ENCODE data around the gene PEAK1.
A peak's percentile ranks its signal among the peaks of the same experiment; 100 is the strongest.

PEAK1 gene, protein sequence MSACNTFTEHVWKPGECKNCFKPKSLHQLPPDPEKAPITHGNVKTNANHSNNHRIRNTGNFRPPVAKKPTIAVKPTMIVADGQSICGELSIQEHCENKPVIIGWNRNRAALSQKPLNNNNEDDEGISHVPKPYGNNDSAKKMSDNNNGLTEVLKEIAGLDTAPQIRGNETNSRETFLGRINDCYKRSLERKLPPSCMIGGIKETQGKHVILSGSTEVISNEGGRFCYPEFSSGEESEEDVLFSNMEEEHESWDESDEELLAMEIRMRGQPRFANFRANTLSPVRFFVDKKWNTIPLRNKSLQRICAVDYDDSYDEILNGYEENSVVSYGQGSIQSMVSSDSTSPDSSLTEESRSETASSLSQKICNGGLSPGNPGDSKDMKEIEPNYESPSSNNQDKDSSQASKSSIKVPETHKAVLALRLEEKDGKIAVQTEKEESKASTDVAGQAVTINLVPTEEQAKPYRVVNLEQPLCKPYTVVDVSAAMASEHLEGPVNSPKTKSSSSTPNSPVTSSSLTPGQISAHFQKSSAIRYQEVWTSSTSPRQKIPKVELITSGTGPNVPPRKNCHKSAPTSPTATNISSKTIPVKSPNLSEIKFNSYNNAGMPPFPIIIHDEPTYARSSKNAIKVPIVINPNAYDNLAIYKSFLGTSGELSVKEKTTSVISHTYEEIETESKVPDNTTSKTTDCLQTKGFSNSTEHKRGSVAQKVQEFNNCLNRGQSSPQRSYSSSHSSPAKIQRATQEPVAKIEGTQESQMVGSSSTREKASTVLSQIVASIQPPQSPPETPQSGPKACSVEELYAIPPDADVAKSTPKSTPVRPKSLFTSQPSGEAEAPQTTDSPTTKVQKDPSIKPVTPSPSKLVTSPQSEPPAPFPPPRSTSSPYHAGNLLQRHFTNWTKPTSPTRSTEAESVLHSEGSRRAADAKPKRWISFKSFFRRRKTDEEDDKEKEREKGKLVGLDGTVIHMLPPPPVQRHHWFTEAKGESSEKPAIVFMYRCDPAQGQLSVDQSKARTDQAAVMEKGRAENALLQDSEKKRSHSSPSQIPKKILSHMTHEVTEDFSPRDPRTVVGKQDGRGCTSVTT (N-terminal part only)

DNA sequence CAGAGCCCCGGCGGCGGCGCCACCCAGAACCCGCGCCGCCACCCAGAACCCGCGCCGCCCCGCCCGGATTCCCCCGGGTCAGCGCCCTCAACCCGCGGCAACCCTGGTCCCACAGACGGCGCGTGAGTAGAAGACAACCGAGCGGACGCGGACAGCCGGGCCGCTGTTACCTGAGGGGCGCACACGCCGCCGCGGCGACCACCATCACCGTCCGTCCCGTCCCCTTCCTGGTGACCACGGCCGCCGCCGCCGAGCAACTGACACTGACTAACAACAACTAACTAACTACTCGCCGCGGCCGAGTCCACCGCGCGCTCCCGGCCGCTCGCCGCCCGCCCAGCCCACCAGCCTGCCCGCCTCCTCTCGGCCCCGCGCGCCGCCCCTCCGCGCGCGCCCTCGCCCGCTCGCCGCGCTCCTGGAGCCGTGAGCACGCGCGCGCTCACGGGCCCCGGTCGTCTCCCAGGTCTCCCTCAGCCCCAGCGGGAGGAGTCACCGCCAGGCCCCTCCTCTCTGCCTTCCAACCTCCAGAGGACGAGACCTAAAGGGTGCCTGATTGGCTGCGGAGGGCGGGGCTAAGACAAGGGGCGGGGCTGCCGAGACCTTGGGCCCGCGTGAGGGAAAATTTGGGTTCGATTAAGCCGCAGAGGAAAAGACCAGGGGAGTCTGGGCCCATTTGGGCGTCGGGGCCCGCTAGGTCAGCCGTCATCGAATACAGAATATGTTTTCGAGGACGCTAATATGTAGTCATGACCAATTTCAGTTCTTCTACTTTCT is at the start of gene PEAK1:
Gene PEAK1, minus strand, starts transcription at position 269 of the 774 bp plus-strand sequence. CDS start 238,178 bp downstream, outside the sequence.
- peak; percentile 98 for DNase-seq (ENCODE audit: low read depth, low spot score)

DNA sequence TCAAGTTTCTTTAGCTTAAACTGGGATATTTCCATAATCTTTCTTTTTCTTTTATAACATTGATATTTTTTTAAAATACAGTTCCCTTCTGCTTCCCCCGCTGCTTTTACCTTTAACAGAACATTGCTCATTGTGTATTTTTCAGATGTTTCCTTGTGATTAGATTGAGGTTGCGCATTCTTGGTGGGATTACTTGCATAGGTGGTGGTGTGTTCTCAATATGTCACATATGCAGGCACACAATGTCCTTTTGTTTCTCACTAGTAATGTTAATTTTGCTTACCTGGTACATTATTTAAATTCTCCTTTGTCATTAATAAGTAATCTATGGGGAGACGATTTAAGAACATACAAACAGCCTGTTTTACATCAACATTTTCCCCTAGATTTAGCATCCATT is 49.0 kb upstream of the PEAK1 start:
- no peak for DNase-seq (ENCODE audit: low read depth, low spot score)

DNA sequence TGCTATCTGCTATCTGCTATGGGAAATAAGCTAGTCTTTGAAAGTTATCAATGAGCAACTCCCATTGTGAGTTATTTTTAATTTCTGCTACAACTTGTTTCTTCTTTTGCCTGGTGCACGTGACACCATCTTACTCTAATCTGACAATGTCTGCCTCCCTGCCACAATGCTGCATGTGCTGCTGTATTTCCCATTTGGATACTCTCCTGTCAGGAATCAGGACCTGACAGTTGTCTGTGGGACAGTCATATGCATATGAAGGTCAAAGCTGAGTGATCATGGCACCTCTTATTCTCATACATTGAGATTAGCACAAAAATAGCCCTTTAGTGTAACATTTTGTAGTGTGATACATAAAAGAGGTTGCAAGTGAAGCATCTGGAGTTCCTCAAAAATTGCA is 46.6 kb upstream of the PEAK1 start:
- no peak for DNase-seq (ENCODE audit: low read depth, low spot score)

DNA sequence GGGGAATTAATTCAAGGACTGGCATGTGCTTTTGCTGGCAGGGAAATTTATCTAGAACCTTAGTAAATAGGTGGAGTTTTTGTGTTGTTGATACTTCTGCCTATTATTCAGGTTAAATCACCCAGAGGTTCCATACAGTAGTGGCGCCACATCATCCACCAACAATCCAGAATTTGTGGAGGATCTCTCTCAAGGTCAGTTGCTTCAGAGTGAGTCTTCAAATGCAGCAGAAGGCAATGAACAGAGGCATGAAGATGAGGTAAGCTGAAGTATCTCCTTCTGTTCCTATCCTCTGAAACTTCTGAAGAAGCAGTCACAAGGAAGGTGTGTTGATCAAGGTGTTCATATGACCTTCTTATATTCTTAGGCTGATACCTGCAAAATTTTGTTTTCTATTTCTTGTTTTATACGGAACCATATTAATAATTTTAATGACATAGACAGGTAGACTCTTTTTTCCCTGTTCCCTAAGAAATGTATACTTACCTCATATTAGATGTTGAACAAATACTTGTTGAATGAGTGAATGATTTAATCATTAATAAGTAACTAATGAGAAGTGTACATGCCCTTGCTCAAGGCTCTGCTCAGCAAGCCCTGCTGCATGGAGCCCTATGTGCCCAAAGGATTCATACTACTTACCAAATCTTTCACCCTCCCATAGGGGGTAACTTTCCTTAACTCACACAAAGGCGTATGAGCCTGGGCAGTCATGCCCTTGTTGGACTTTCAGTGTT is 44.4 kb upstream of the PEAK1 start:
- DNase-seq (ENCODE audit: low read depth, low spot score), result no peak

DNA sequence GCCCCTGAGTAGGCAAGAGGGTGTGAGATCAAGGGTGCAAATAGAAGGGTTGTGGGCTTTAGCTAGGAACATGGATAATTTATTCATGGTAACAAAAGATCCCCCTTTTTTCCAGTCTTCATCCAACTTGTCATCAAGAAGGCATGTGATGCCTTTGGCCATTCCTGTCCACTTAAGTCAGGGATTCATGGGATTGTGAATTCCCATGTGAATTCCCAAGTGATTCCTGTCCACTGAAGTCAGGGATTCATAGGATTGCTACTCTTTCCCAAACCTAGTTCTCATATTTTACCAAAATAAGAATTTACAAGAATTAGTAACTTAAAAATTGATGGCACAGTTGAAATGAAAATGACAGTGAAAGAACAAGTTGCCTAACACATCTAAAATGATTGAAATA is 41.6 kb upstream of the PEAK1 start:
- no peak for DNase-seq (ENCODE audit: low read depth, low spot score)

DNA sequence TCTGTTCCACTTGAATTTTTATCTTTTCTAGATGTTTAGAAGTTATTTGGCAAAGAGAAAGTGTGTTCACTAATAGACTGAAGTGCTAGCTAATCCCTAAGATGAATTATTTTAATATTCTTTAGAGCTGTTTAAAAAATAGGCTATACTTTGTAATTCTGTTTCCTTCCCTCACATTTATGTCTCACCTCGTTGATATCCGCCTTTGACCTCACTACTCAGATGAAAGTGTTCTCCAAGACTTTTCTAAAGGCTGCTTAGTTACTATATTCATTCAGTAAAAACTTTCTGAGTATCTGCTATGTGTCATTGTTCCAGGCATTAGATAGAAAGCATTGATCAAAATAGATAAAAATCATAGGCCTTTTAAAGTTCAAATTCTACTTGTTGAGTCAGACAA is 39.1 kb upstream of the PEAK1 start:
- DNase-seq (ENCODE audit: low read depth, low spot score), result no peak

DNA sequence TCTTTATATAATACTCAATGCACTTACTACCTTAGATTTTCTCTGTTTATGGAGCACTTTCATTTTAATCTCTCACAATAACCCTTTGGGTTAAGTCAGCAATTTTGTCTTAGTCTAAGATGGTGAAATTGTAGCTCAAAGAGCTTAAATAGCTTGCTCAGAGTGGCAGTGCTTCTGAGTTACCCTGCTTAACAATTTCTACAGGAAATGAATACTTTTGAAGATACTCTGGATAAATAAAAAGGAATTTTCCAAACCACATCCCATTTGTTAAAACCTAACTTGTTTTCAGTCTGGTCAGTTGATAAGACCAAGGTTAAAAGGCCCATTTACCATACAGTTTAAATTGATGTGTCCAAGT is 38.0 kb upstream of the PEAK1 start:
- DNase-seq (ENCODE audit: low read depth, low spot score), result no peak

DNA sequence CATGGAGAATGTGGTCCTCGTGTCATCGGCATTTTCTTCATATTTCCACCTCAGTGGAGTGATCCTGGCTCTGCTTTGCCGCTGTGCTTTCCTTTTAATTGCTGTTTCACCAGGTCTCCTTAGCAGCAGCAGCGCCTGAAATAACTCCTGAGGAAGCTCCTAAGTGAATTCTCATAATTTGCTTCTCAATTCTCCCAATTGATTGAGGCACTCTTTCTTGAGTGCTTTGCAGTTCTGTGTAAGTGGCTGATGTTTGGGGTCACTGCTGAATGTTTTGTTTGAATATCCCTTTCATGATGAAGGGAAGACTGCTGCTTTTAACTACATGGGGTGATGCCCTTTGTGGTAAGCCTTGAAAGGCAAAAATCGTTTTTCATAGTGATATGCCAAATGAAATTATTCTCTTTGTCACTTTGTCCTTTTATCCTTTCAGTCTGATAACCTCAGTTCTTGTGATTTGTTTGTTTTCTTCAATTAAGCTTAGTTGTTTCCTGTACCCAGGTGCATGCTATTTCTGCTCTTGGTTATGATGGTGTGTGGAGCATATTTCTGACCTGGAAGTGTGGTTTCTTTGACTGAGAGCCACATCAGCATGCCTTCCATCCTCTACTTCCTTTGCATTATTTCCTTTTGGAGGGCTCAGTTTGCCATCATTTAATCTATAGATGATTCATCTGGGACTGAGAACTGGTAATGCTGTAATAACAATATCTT is 37.4 kb upstream of the PEAK1 start:
- DNase-seq (ENCODE audit: low read depth, low spot score), result no peak

DNA sequence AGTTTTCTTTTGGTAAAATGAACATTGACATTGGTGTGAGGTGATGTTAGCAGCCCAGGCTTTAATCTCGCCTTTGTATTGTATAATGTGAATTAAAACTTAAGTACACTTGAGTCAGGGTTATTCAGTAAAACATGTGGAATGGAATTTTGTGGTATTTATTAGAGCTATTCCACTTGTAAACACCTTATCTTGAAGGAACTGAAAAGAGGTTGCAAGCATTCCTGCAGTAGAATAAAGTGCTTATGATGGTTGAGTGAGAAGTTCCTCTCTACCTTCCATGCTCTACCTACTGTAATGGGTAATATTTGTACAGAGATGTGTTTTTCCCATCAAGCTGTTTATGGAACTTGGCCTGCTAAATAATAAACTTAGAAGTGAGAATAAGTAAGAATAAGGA is 36.8 kb upstream of the PEAK1 start:
- no peak for DNase-seq (ENCODE audit: low read depth, low spot score)

DNA sequence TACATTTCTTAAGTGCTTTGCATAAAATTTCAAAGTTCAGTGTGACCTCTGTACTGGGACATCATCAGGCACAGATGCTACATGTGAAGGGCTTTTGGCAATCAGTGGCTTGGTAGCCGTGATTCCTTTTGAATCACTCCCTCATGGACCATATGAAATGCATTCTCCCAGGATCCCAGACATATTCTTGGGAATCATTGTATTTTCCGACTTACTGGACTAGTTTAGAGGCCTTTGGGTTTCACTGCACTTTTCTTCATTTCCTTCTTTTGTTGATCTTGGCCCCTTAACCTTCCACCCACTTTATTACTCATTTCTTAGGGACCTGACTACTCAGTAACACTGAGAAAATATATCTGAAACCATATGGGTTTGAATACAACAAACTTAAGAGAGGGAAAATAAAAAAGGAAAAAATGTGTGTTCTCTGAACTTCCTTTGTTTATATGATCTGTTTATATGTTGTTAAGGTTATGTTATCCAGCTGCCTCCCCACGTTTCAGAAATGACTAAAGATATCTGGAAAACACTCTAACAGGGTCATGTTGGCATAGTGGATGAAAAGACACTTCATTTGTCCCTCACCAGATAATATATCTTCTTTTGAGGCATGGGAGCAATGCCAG is 35.9 kb upstream of the PEAK1 start:
- no peak for DNase-seq (ENCODE audit: low read depth, low spot score)

DNA sequence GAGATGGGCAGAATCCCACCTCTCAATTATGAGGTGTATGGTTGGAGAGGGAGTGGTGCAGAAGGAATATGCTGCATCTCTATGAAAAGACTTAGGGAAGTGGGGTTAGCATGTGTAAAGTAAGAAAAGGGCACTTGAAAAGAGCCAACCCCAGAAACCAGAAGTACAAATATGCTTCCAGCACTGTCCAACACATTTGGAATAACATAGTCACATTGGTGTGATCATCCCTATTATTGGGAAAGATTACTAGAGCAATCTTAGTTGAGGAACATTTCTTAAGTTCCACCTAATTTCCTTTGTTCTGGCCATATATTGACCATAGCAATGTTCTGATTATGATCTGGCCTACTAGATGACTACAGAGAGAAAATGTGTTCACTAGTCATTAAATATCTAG is 35.0 kb upstream of the PEAK1 start:
- DNase-seq (ENCODE audit: low read depth, low spot score), result no peak

DNA sequence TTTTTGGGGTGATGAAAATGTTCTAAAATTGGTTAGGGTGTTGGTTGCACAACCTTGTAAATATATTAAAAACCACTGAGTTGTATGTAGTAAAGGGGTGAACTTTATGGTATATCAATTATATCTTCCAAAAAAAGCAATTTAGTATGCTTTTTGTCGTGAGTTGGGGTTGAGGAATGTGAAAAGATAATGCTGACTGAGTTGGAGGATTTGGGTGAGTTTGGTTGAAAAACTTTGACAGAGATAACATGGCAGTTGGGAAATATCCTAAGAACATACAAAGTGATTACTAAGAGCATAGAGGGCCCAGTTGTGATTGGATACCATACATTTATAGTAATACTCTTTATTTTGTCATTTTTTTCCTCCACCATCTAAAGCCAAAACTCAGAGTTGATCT is 34.4 kb upstream of the PEAK1 start:
- no peak for DNase-seq (ENCODE audit: low read depth, low spot score)

DNA sequence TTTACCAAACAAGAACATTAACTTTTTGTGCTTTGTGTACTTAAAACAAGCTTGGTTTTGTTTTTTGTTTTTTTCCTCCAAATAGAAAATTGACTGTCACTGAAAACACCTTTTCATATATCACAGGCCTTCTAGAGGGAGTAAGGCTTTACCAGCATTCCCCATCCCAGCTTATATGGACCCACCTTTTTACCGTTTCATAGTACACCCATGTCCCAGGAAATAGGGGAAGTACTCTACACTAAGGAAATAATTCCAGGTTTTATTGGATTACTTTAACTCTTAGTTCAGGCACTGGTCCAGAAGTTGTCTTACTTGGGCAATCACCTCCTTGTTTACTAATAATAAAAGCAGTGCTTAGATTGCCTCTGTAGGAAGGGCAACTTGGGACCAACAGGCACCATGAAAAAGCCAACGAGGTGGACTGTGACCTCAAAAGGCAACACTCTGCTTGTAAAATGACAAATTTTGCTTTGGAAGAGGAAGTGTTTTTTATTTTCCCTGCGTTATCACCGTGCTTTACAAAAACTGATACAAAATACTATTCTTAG is 27.0 kb upstream of the PEAK1 start:
- no peak for DNase-seq (ENCODE audit: low read depth, low spot score)

DNA sequence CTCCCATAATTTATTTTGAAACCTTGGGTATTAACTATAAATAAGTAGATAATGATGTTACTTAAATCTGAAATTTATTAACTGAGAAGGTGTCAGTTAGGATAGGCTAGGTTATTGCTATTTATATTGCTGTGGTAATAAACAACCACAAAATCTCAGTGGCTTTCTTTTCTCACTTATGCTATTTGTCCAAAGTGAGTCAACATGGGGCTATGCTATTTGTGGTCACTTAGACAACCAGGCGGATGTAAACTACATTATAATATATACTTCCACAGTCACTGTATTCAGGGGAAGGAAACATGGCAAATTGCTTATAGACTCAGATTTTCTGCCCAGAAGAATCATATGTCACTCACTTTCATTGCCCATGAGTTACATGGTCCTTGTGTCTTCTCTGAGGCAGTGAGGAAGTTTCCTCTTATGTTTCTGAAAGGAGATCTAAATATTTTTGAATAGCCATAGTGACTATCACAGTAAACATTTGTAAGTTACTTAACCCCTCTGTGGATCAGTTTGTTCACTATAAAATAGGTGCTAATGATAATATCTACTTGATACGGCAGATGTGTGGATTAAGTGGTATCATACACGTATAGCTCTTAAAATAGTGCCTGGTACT is 20.6 kb upstream of the PEAK1 start:
- DNase-seq (ENCODE audit: low read depth, low spot score), result no peak

DNA sequence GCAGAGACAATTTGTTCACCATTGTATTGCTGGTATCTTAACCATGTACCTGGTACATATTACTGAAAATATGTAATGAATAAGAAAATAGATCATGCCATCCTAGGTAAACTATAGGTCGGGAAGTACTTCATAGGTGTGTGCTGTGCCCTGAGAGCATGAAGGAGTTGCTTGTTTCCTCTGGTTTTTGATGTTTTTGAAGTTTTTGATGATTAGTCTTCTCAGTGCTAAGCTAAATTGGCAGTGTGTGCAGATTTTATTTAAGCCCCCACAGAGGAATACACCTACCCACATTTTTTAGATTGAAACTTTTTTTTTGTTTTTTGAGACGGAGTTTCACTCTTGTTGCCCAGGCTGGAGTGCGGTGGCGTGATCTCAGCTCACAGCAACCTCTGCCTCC is 17.4 kb upstream of the PEAK1 start:
- no peak for DNase-seq (ENCODE audit: low read depth, low spot score)

DNA sequence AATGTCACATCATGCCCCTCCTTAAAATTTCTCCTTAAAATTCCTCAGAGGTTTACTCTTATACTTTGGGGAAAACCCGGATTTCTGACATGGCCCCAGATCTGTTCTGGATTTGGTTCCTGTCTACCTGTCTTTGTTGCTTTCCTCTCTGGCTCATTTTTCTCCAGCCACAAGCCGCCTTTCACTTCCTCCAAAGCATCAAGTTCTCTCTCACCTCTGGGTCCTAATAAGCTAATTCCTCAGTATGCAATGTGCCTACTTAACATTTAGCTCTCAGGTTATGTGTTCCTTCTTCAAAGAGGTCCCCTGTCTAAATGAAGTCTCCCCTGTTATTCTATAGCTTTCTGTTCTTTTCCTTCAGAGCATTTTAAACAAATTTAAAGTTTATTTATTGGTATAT is 16.9 kb upstream of the PEAK1 start:
- no peak for DNase-seq (ENCODE audit: low read depth, low spot score)

DNA sequence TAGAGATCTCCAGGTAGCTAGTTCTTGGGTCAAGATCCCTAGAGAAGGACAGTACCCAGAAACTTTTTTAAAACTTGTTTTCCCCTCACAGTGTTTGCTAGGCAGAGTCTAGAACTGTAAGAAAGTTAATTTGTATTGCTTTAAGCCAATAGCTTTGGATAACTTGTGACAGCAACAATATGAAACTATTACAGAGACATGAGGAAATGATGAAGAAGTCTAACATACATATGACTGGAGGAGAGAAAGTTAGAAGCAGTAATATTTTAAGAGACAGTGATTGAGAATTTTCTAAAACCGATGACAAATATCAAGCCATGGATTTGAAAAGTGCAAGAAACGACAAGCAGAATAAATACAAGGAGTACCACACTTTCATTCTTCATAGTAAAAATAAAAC is 10.7 kb upstream of the PEAK1 start:
- DNase-seq (ENCODE audit: low read depth, low spot score), result no peak

DNA sequence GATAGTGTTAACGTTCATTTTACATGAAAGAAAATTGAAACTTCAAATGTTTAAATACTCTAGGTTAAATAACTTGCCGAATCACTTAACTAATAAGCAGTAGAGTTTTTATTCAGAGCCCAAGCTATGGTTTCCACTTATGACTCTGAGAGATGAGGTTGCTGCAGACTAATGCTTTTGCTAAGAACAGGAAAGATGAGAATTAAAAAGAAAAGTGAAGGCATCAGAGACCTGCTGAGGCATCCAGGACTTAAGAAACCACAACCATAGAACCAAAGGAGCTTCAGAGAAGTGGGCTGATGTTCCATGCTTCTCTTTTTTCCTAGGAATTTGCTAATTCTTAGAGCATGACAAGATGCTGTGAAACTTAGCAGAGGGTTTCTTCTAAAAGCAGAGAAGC is 10.3 kb upstream of the PEAK1 start:
- no peak for DNase-seq (ENCODE audit: low read depth, low spot score)

DNA sequence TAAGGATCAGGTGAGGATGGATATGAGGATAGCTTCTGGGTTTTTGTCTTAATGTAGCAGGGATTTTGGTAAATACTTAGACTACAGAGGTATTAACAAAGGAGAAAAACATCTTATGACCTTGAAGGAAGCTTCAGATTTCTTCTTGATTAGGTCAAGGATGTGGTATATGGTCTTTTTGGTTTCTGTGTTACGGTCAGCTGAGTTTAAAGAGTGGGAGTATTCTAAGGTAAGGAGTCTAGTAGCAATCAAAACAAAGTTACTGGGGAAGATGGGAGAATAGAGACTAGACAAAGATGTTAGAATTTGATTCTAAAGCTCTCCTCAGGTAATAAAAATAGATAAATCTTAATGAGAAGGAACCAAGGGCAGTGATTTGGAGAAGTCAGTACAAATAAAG is 7.0 kb upstream of the PEAK1 start:
- no peak for DNase-seq (ENCODE audit: low read depth, low spot score)

Measured in ELF-1 (cell line).